Measurements from ENCODE around the gene CACNA1C.

Gene CACNA1C

DNA sequence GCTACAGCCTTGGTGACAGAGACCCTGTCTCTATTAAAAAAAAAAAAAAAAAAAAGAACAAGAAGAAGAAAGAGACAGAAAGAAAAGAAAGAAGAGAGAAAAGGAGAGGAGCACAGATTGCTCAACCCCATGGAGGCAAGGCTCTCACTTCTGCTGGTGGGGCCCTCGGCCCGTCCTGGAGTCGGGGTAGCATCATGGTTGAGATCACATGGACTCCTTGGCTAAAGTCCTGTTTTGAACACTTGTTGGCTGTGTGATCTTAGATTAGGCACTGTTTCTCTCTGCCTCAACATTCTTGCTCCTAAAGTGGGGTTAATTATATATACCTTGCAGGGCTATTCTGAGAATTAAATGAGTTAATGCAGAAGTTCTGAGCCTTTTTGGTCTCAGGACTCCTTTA lies 207.7 kb downstream of the CACNA1C start:
- DNase-seq: peak; percentile 1

DNA sequence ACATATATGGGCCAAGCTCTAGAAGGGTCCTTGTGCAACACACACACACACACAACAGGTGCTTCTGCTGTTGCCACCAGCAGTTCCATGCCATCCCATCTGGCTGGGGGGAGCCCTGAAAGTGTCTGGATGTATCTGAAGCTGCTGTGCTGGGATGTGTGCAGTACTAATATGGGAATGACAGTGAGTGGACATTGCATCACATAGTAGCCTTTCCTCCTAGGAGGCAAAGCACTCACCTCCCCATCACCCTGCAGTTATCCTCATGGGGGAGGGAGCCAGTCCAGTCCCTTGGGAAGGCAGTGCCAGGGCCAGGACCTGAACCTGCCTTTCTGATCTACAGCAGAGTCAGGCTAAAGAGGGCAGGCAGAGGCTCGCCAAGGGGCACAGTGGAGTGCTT lies 208.9 kb downstream of the CACNA1C start:
- DNase-seq: peak; percentile 12

DNA sequence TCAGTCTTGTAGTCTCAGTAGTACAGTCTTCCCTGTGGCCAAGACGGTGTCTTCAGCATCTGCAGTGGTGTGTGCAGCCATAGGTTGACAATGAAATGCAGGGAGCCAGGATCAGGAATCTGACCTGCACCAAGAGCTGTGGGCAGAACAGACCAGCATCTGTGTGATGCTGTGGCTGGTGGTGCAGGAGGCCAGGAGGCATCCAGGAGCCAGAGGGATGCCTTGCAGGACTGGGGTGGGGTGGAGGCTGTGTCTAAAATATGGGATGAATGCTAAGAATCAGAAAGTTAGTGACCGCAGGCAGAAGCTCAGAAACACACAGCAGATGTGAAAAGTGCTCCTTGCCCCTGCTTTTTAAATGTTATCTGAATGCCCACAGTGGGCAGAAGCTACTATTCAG lies 209.7 kb downstream of the CACNA1C start:
- peak; percentile 3 for DNase-seq

DNA sequence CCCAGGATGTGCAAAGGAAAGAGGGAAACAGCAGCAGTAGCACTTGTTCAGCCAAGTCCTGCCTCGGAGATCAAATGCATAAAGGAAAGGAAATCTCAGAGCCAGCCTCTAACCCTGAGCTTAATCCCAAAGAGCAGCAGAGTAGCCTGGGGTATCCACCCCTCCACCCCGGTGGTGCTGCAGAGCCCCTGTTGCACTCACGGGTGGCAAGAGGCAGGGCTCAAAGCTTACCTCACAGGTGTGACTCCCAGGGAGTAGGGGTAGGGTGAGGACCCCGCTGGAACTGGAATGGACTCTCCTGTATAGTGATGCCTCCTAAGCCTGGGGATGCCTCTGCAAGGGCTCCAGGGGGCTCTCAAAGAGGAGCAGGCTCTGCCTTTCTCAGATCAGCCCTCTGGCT lies 211.1 kb downstream of the CACNA1C start:
- DNase-seq: peak; percentile 3

DNA sequence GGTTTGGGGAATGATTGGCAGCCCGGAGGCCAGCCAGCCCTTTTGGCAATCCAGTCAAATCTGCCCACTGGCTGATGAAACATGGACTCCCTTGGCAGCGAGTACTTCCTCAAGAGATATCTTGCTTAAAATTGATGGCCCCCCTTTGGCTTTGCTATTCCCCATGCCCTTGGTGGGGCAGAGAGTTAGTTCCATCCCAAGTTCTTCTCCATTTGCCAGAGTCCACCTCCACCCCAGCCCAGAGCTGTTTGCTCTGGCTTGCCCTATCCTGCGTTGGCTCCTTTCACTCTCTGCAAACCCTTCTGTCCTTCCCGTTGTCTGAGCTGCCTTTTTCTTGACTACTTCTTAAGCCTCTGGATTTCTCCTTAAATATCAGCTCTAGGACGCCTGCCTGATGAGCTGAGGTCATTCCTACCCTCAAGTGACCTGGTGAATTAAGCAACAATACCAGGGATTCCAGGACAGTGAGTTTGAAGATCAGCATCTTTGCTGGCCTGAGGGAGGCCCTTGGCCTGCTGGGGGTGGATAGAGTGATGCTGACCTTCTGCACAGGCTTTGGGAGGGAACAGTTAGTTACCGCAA lies 212.0 kb downstream of the CACNA1C start:
- peak; percentile 36 for DNase-seq

DNA sequence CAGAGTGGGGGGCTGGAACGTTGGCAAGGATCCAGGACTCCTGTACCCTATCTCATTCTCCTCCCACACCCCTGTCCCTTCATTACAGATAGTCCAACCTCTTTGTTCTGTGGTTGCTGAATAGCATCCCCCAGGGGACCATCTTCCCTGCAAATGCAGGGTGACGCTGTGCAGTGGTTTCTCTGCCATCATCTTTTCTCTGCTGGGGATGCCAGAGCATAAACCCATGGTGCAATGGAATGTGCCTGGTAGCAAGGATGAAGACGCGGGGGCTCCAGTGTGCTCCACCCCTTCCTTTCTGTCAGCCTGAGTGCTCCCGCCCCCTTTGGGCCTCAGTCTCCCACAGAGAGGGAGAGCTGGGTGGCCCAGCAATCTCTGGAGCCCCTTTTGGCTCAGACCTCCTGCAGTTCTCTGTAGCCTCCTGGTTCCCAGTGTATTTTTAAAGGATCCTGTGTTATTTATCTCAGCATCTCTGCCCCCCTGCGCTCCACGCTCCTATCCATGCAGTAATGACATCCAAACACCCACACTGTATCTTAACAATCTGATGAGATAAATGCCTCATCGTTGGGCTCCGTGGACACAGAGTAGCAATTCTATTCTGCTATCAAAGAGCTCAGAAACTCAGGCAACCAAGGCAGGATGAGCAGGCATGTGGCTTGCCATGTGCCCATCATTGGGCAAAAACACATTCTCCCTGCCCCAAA lies 212.8 kb downstream of the CACNA1C start:
- DNase-seq: peak; percentile 10

DNA sequence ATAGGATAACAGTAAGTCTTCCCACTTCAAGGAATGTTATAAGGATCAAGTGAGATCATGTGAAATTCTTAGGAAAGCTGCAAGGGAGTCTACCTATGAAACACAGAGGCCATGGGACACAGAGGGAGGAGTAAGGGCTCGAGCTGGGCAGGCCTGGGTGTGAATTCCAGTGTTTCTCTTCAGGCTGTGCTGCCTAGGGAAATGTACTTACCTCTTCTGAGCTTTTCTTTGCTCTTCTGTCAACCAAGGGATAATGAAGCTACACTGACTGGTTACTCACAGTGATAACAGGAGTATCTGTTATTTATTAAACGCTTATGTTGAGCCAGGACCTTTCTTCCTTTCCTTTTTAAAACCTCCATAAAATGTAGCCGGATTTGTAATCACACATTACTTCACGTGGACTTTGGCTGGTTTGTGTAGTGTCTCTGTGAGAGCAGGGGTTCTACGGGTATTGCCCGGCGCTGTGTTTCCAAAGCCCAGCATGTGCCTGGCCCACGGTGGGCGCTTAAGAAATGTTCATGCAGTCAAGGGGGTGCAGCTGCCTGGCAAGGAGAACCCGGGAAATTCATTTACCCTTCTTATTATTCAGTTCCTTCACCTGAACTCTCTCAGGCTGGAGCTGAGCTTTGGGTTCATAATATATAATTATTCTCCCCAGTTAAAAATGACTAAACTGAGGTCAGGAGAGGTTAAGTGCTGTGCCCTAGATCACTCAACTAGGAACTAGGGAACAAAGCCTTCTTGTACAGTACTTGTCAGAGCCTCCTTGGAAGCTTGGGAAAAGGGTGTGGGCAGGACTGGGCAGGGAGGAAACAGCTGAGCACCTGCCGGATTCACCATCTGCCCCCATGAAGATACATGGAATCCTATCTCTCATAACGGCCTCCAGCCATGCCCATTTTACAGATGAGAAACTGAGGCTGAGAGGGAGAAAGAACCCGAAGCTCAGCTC lies 214.2 kb downstream of the CACNA1C start:
- peak; percentile 3 for DNase-seq

DNA sequence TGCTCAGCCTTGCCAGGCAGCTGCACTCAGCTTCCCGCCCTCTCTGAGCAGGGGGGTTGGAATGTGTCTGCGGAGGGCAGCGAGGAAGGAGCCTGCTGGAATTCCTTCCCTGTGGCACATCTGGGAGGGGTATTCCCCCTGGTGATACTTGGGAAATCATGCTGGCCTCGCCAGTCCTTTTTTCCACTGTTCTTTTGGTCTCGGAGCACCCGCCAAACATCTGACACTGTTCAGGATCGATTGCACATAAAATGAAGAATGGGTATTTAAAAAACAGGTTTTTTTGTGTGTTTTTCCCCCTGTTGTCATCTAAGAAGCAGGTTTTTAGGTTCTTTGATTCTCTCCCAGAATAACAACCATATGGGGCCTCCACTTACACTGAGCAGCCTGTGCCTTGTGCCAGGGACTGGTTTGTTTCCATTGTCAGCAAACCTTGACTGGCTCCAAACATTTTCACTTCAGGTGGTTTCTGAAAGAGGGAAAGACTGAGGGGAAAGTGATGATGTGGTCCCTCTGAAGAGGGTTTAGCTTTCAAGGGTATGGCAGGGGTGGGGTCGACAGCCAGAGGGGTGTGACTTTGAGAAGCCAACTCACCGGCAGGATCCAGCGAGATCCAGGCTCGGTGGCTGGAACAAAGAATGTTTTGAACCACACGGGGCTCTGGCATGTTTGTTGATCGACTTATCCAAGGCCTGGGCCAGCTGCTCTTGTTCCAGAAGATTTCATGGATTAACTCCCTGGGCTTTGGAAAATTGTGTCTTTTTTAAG lies 215.1 kb downstream of the CACNA1C start:
- DNase-seq: peak; percentile 79

DNA sequence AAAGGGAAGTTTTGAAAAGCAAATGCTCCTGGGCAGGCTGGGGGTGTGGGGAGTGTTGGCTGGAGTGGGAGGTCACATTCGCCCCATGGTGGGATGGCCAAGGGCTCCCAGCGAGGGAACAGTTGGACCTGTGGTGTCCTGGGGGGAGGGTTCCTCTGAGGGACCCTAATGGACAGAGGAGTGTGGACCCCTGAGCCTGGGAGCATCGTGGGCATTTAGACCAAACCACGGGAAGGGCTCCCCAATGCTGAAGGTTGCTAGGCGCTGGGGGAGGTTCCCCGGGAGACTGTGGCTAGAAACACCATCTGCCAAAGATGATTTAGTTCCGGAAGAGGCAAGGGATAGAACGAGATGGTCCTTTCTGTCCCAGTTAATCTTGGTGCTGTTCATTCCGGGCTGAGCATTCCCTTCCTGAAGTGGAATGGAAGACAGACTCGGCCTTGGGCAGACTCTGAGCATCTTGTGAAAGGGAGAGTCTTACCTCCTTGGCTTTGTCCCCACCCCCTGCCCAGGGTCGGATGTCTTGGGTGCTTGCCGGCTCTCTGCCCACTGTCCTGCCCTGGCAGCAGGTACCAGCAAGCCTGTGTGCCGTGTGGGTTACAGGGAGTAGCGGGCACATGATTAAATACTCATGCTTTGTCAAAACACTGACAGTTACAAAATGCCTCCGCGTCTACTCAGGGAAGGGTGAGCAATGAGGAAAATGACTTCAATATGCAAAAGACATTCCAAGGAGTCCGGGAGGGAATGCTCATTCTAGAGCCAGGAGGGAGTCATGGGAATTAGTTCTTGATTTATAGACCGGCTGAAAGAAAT lies 215.9 kb downstream of the CACNA1C start:
- DNase-seq: peak; percentile 25

DNA sequence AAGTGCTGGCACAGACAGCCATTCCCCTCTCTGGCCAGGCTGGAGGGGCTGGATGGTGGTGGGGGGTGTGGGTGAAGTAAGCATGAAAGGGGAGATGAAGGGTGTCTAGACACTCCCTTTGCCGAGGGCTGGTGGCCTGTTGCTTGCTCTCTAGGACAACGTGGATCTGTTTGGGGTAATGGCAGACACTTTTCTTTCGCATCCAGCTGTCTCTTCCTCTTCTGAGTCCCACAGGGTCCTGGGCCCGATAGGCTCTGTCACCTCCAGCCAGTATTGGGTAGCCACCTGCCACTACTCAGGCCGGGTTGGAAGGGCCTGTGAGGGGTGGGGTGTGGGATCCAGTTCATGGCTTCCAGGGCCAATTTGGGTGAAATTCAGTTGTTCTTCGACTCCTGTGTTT lies 218.1 kb downstream of the CACNA1C start:
- peak; percentile 5 for DNase-seq

DNA sequence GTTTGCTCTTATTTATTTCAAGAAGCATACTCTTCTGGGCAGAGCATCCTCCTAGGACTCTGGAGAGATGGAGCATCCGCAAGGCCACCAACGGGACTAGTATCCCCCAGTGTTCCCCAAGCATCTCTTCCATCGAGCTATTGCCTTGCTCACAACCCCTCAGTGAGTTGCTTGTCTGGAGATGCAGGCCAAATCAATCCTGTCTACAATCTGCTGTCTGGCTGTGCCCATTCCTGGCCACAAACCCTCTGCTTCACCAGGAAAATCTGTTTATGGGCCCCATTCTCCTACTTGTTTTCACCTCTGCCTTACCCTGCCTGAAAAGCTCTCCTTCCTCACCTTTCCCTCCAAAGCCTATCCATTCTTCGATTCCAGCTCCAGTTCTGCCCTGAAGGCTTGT lies 219.2 kb downstream of the CACNA1C start:
- peak; percentile 6 for DNase-seq

DNA sequence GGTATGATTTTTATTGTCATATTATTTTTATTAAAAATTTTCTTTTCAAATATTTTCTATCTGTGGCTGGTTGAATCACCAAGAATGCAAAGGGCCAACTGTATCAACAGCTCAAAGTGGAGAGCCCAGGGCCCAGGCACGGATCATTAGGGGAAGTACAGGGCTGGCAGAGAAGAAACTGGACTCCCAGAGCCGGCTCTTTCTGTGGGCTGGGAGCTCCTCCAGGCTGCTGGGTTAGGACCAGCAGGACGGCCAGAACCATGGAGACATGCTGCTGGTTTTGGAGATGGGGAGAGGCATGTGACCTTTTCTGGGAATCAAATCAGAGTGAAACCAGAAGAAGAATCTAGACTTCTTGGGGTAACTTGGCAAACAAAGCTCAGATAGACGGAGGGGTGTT lies 220.5 kb downstream of the CACNA1C start:
- peak; percentile 43 for DNase-seq

DNA sequence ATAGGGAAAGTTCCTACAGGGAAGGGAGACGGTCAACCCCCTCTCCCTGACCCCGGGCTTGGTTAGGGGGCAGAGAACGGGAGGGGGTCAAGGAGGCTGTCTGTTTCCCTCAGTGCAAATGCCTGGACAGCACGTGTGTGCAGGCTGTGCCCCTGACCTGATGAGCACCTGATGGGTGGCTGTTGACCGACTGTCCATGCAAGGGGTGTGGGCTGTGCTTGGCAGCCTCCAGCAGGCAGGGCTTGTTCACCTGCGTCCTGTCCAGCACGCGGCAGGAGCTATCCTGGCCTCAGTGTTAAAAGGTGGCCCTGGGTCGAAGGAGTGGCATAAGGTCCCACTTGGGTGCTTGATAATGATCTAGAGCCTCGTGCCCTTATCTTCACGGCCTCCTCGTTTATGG lies 221.0 kb downstream of the CACNA1C start:
- peak; percentile 10 for DNase-seq

DNA sequence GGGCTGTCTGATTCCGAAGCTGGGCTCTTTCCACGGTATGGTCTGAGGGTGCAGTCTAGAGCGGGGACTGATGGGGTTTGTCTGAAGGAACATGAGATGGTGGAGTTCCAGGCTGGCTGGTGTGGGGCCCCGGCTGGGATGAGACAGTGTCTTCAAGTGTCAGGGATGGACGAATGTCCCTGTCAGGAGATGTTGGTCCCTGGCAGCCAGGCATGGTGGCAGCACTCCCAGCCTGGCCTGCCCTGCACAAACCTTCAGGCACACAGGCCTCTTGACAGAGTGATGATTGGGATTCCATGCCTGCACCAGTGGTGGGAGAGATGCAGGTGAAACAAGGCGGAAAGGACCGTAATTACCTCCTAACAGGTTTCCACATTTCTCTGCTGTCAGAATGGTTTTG lies 221.9 kb downstream of the CACNA1C start:
- DNase-seq: no peak

DNA sequence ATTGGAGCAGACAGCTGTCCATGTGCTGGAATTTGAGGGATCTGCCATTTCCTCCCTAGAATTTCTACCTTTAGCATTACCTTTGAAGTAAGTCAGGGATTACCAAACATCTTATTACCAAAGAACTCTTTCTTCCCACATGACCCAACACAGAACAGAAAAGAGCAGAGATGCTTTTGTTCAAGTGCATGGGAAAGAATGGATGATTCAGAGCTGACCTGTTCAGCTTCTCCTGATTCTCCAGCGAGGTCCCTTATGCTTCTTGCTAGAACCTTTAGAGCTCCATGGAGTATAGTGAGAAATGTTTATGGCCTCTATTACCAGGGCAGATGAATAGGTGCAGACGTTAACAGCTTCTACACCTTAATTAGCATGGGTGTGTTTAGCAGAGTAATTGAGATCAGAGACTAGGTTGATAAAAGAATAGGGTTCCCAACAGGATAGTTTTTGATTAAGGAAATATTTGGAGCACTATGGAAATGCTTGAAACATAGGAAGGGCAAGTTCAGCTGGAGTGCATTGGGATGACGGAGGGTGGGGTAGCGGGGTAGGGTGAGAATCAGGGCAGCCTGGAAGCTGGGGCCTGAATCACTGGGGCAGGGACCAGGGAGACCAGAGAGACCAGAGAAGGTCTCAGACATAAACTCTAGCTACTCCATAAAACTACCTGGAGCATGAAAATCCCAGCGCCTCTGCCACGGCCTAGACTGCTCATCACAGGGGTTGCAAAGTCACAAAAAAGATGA lies 223.7 kb downstream of the CACNA1C start:
- no peak for DNase-seq

DNA sequence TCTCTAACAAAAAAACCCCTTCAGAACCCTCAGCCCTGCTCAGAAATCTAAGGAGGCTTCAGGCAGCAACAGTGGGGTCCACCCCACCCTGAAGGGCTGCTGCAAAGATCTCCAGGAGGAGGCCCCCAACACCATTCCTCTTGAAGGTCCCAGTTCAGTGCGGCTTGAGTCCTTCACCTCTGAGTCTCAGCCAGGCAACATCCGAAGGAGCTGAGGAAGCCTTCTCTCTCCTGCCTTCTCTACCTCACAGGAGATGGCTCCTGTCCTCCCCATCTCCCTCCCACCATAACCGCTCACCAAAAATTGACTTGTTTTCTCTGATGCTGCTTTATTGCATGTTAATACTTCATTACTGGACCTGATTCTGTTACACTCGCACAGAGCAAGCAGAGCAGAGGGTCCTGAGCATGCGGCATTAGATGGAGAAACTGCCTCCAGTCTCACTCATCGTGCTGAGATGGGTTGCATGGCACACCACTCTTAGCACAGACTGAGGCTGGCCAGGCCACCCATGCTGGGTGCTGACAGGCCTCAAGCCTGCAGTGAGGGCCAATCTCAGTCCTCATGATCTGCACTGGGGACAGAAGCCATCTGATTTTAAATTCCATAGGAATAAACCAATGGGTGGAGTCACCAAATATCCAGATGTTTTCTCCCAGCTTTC lies 224.8 kb downstream of the CACNA1C start:
- DNase-seq: peak; percentile 6

DNA sequence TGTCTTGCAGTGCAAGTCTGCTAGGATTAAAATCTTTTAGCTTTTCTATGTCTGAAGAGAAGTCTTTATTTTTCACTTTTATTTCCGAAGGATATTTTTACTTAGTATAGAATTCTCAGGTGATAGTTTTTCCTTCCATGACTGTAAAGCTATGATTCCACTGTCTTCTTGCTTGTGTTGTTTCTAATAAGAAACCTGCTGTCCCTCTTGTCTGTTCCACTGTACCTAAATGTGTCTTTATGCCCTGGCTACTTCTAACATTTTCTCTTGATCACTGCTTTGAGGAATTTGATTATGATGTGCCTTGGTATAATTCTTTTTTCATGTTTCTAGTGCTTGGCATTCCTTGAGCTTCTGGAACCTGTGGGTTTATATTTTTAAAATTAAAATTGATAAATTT lies 228.7 kb downstream of the CACNA1C start:
- no peak for DNase-seq

DNA sequence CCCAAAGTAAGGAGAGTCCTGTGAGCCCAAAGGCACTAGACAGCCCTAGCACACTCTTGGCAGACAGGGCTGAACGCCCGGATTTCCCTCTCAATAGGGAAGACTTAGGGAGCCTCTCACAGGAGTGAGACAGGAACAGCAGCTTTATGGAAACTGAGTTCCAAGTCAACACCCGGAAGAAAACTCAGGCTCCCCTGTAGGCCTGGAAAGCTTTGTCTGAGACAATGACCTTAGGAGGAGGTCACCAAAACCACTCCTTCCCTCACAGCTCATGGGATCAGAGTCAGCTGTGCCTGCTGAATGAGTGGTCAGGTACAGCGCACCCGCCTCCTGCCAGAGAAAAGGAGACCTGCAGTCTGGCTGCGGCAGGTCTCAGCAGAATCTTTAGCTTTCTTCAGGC lies 229.5 kb downstream of the CACNA1C start:
- peak; percentile 19 for DNase-seq

DNA sequence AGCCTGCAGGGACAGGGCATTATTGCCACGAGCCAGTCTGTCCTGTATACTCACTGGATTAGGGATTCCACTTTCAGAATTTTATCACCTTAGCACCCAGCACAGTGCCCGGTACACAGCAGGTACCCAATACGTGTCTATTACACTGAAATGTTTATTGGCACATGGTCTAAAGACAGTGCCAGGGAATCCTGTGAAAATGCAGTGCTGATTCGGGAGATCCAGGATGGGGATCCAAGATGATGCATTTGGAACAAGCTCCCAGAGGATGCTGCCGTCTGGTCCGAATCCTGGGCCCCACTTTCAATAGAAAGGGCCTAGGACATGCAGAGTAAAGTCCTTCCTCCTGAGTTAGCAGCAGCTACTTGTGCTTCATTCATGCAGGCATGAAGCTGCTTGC lies 230.7 kb downstream of the CACNA1C start:
- no peak for DNase-seq

DNA sequence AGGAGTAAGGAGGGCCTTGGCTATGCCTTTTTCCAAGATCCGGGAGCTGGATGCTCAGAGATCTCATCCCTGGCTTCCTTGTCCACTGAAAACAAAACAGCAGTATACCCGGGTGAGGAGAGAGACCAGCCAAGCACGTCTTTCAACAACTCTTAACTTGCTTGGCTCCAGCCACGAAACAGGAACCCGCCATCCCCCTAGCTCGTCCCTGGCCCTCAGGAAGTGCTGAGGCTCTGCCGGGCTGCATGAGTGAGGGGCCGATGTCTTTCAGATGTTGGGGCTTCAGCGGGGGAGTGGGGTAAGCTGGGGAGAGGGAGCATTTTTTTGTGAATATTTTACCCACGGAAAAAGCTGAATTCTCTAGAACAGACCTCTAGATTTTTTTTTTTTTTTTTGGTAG lies 231.1 kb downstream of the CACNA1C start:
- peak; percentile 91 for DNase-seq

DNA sequence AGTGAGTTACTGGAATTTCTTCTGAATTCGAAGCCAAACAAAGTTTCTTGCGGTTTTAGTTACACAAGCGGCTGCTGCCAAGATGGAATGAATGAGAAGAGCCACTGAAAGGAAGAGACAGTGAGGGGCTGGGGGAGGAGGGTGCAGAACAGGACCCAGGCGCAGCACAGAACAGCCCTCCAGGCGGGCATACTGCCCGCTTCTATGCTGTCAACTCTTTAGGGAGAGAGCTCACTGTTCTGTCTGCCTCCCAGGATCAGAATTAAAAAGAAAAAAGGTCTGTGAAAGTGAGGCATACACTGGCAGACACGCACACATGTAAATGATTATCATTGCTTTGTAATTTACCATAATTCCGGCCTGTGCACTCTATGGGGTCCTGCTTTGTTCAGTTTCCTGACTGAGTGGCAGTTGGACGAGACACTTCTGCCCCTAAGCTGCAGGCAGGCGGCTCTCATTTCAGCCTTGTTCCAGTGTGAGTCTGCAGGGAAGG lies 231.6 kb downstream of the CACNA1C start:
- DNase-seq: peak; percentile 76

Data from right hindlimb (tissue), 1 donor.